ENCODE measurements around the gene F2R.
"Not testable (repeated sequence)": the region's sequence is repeated elsewhere in the genome, so short reads cannot be mapped to it uniquely, and the experiment has no call there.

The F2R gene

DNA sequence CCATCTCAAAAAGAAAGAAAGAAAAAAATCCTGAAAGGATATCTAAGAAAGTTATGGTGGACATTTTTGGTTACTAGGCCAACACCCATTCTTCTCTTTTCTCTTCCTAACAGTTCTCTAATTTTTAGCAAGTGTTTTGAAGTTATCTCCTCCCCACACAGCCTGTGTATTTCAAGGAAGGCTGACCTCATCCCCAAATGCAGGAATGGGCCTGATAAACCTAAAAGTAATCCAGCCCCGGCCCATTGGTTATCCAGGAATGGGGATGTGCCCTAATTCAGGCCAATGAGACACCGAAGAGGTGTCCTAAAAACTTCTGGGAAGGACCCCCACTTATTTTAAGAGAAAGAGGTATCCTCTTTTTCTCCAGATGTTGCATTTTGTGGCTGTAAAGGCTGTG lies 46.6 kb downstream of the F2R start:
- DNase-seq: no peak

DNA sequence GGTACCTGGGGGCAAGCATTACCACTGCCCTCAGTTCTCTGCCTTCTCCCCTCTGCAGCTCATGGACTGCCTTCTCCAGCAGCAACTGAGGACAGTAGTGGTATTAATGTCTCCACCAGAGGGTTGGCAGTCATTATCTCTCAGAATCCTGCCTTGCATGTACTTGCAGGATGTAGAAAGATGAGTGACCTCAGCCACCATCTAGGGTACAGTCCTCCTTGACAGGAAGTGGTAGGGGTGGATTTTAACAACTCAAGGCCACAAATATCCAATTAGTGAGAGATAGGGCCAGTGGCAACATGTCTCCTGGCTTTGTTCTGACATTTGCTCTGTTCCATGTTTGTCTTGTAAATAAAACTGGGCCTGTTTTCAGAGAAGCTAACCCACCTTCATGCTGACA lies 47.2 kb downstream of the F2R start:
- no peak for DNase-seq

DNA sequence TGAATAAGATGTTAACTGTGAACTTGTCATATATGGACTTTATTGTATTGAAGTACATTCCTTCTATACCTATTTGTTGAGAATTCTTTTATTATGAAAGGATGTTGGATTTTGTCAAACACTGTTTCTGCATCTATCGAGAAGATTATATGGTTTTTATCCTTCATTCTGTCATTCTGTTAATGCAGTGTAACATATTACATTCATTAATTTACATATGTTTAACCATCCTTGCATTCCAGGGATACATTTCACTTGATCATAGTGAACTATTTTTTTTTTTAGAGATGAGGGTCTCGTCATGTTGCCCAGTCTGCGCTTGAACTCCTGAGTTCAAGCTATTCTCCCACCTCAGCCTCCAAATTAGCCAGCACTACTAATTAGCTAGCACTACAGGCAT lies 48.4 kb downstream of the F2R start:
- no peak for DNase-seq

DNA sequence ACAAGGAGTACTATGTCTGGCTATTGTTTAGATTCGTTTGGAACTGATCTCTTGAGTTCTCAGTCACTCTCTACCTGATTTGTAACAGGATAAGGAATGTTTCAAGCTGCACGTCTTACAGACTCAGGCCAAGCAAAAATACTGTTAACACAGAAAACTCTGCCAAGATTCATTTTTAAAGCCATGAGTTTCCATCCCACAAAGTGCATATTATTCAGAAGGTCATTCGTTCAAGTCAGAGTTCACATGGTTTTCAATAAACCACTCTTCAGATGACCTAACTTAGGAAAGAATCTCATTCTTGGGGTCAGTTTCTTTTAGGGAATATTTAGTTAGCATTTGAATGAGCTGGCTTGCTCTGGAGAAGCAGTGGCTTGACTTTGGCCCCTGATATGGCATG lies 49.3 kb downstream of the F2R start:
- no peak for DNase-seq

DNA sequence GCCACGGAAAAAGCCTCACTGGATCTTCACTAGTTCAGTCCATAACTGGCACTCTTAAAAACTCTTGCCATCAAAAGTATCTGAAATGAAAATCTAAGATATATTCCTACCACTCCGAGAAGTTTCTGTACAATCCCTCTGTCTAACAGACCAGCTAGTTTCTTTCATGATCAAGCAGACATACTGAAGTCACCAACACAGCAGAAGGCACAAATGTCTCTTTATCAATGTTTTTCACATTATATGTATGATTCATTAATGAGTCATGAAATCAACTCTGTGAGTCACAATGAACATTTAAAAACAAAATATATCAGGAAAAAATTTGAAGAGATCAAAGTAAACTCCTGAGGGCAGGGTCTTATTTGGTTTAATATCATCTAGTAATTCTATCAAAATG lies 50.8 kb downstream of the F2R start:
- no peak for DNase-seq

DNA sequence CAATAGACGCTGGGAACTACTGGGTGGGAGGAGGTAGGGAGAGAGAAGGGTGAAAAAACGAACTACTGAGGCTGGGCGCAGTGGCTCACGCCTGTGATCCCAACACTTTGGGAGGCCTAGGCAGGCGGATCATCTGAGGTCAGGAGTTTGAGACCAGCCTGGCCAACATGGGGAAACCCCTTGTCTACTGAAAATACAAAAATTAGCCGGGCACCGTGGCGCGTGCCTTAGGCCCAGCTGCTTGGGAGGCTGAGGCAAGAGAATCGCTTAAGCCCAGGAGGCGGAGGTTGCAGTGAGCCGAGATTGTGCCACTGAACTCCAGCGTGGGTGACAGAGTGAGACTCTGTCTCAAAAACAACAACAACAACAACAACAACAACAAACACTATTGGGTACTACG lies 55.1 kb downstream of the F2R start:
- not testable (repeated sequence) for DNase-seq

DNA sequence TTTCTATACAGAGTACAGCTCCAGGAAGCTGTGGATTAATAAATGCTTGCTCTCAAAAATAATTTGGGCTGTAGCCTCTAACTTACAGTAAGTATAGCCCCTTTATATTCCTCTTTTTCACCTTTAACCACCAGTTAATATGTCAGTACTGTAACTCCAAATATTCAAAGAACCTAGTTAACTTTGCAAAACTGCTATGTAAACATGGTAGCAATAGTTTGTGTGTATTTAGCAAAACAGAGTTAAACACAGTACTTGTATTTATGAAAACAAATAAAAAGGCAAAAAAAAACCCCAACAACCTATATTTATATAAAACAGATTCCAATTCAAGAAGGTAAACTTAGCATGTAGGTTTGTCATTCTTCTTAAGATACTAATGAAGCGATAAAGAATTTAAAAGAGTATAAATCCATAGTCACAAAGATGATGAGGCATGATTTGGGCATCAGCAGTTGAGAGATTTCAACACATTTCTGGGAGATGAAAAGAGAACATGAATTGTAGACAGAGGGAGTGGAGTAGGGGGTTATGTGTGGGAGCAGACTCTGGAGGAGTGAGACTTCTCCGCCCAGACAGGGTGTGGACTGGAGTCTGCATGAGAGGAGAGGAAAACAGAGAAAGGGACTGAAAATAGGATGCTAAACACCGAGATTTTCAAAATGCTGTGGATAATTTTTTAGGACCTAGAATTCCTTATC lies 55.9 kb downstream of the F2R start:
- DNase-seq: no peak

DNA sequence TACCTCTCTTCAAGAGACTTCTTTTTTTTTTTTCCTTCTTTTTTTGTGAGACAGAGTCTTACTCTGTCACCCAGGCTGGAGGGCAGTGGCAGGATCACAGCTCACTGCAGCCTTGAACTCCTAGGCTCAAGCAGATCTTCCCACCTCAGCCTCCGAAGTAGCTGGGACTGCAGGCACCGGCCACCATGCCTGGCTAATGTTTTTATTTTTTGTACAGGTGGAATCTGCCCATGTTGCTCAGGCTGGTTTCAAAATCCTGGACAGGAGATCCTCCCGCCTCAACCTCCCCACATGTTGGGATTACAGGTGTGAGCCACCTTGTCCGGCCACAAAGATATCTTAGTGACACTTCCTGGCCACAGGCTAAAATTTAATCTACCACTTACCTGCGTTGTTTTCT lies 60.0 kb downstream of the F2R start:
- no peak for DNase-seq

DNA sequence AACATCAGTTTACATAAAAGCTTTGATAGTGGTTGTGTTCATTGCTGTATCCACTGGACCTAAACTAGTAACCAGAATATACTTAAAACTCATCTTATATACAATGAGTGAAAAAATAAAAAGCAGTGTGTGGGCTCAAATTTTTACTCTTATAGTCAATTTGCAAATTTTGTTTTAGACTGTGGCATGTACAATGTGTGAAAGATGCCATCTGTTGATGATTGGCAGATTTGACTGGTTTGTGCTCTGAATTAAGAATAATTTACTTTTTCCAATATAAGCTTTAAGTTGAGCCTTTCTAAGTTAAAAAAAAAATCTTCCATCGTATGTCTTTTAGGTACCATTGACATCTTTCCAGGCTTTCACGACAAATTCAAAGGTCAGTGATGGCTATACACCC lies 60.5 kb downstream of the F2R start:
- DNase-seq: no peak

DNA sequence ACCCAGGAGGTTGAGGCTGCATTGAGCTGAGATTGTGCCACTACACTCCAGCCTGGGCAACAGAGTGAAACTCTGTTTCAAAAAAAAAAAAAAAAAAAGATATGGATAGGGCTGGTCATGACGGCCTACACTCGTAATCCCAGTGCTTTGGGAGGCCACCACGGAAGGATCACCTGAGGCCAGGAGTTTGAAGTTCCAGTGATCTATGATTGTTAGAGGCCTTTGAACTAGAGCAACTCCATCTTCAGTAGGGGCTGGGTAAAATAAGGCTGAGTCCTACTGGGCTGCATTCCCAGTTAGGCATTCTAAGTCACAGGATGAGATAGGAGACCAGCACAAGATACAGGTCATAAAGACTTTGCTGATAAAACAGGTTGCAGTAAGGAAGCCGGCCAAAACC lies 64.7 kb downstream of the F2R start:
- DNase-seq: not testable (repeated sequence)

DNA sequence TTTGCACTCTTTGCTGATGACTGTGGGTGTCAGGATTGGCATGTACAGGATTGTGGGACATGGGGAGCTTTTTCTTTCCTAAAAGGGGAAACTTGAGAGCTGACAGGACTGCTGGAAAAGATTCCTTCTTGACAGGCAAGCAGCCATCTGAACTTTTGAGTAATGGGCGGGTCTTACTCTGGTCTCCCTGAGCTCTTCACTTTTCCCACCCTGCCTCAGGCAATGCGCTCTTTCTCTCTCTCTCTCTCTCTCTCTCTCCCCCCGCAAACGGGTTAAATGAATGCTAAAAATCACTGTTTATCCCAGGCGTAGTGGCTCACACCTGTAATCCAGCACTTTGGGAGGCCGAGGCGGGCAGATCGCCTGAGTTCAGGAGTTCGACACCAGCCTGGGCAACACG lies 65.8 kb downstream of the F2R start:
- DNase-seq: no peak

DNA sequence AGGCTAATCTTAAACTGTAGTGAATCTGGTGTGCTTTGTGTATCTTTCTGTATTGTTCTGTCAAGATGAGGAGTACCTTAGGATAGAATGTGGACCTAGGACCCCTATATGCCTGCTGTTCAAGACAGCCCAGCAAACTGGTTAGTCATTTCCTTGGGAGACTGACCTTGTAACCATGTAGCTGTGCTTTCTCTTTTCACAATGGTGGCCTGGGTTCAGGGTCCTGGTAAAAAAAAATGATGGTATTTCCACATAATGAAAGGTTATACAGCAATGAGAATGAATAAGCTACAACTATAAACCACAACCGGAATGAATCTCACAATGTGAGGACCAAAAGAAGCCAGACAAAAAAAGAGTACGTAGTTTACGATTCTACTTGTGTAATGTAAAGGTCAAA lies 66.5 kb downstream of the F2R start:
- DNase-seq: no peak
